Suppressor macrophage (primary cell): ENCODE results near the gene PNMA8B.
"Not testable (repeated sequence)": the region's sequence is repeated elsewhere in the genome, so short reads cannot be mapped to it uniquely, and the experiment has no call there.

ENCODE experiments used
- DNase-seq, 4 experiments: peaks; one replicate each; pipeline ENCODE4 v3.0.0-alpha.2; 2020 to 2022

The PNMA8B gene

GRCh38 chr19:46513461-46514236 lies 18.0 kb upstream of the PNMA8B start:
- DNase-seq: peak; percentile 85 to 94 (median 92)

- DNase-seq: no peak
Observed at GRCh38 chr19:46511237-46511636, 15.6 kb upstream of the PNMA8B start.

- DNase-seq: no peak
Observed at GRCh38 chr19:46508206-46508605, 12.5 kb upstream of the PNMA8B start.

GRCh38 chr19:46503848-46504453 lies 8.3 kb upstream of the PNMA8B start:
- DNase-seq: no peak

GRCh38 chr19:46502891-46503290 lies 7.2 kb upstream of the PNMA8B start:
- no peak for DNase-seq

- DNase-seq: peak in 1 of 4 experiments; percentile 35
Observed at GRCh38 chr19:46499692-46500091, 4.0 kb upstream of the PNMA8B start.

- DNase-seq: no peak
Observed at GRCh38 chr19:46497773-46498172, 2.1 kb upstream of the PNMA8B start.

GRCh38 chr19:46496886-46497285 lies 1.2 kb upstream of the PNMA8B start:
- DNase-seq: not testable (repeated sequence)

GRCh38 chr19:46496304-46496703 lies 637 bp upstream of the PNMA8B start:
- no peak for DNase-seq

- no peak for DNase-seq
Observed at GRCh38 chr19:46494941-46495785, 504 bp downstream of the PNMA8B start.

GRCh38 chr19:46494146-46494940 lies 1.3 kb downstream of the PNMA8B start:
- no peak for DNase-seq

GRCh38 chr19:46493236-46494145 lies 2.2 kb downstream of the PNMA8B start:
- DNase-seq: peak in 2 of 4 experiments; percentile 37 to 60

GRCh38 chr19:46492841-46493235 lies 2.8 kb downstream of the PNMA8B start:
- no peak for DNase-seq

GRCh38 chr19:46491975-46492682 lies 3.5 kb downstream of the PNMA8B start:
- DNase-seq: no peak

GRCh38 chr19:46490774-46491173 lies 4.9 kb downstream of the PNMA8B start:
- DNase-seq: no peak

GRCh38 chr19:46489445-46490272 lies 6.0 kb downstream of the PNMA8B start:
- DNase-seq: peak; percentile 34 to 77 (median 58)

- DNase-seq: no peak
Observed at GRCh38 chr19:46488551-46488950, 7.1 kb downstream of the PNMA8B start.

- DNase-seq: peak; percentile 74 to 88 (median 86)
Observed at GRCh38 chr19:46487802-46488445, 7.7 kb downstream of the PNMA8B start.

GRCh38 chr19:46487178-46487801 lies 8.4 kb downstream of the PNMA8B start:
- no peak for DNase-seq
